PFSK-1 (cell line): Measurements from ENCODE around the gene SELP.

Experiments used
- FOXP2 ChIP-seq: optimal IDR thresholded peaks from 2 replicates; pipeline ENCODE3; 2011; ENCODE audit warnings: borderline replicate concordance, control low read depth, inconsistent platforms; ENCODE audit not compliant: insufficient read depth; ENCODE audit errors: extremely low read length, extremely low read depth
- POLR2AphosphoS5 ChIP-seq: IDR thresholded peaks from 2 replicates; pipeline ENCODE4 v1.6.1; 2012; ENCODE audit warnings: low read depth, mild to moderate bottlenecking, control low read depth, low read length, moderate library complexity
- REST ChIP-seq, 2 experiments: IDR thresholded peaks; 2 replicates each; pipeline versions ENCODE4 v1.6.1 to v1.8.0; 2011 to 2012; ENCODE audit warnings: low read depth in 2 of 2, low read length in 2 of 2, control low read depth in 1 of 2, inconsistent platforms in 1 of 2, mild to moderate bottlenecking in 1 of 2, moderate library complexity in 1 of 2; ENCODE audit not compliant: insufficient read depth in 1 of 2
- SIN3A ChIP-seq: IDR thresholded peaks from 2 replicates; pipeline ENCODE4 v1.6.1; 2012; ENCODE audit warnings: mild to moderate bottlenecking, low read length, moderate library complexity, borderline replicate concordance; ENCODE audit not compliant: insufficient read depth
- TAF1 ChIP-seq: IDR thresholded peaks from 2 replicates; pipeline ENCODE4 v1.6.1; 2012; ENCODE audit warnings: low read length, control low read depth, borderline replicate concordance; ENCODE audit not compliant: insufficient read depth

The SELP gene

DNA sequence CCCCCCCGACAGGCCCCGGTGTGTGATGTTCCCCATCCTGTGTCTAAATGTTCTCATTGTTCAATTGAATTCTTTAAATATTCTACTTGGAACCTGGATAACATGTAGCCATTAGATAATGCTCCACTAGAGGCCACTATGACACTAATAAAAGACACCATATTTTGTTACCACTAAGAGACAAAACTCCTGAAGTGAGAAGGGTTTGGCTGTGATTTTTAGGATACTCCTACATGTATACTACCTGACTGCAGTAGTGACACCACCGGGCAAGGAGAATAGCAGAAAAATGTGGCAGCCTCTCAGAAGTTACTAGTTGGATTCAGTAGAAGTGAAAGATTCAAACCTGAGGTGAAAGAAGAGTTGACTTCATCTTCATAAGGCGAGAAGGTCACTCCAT is 79.6 kb downstream of the SELP start:
- TF ChIP-seq REST (IDR thresholded peaks at IDR 0.05; ENCODE audit: insufficient read depth in 1 of 2, low read depth in 2 of 2, low read length in 2 of 2): no peak
- TF ChIP-seq POLR2AphosphoS5: no peak
- no peak for TF ChIP-seq FOXP2
- no peak for TF ChIP-seq TAF1
- TF ChIP-seq SIN3A: no peak

DNA sequence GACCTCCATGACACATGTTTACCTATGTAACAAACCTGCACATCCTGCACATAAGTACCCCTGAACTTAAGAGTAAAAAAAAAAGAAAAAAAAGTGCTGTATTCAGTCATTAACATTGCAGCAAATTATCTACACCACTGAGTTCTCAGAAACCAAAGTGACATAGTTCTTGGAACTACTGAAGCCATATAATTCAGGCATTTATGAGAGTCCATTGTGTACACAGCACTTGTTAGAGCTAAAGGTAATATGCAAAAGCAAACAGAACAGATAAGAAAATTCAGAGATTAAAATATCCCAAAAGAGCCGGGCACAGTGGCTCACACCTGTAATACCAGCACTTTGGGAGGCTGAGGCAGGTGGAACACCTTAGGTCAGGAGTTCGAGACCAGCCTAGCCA is 81.6 kb downstream of the SELP start:
- TF ChIP-seq REST (IDR thresholded peaks at IDR 0.05; ENCODE audit: insufficient read depth in 1 of 2, low read depth in 2 of 2, low read length in 2 of 2) (no peak), FOXP2 (no peak), TAF1 (no peak), POLR2AphosphoS5 (no peak), SIN3A (no peak)

DNA sequence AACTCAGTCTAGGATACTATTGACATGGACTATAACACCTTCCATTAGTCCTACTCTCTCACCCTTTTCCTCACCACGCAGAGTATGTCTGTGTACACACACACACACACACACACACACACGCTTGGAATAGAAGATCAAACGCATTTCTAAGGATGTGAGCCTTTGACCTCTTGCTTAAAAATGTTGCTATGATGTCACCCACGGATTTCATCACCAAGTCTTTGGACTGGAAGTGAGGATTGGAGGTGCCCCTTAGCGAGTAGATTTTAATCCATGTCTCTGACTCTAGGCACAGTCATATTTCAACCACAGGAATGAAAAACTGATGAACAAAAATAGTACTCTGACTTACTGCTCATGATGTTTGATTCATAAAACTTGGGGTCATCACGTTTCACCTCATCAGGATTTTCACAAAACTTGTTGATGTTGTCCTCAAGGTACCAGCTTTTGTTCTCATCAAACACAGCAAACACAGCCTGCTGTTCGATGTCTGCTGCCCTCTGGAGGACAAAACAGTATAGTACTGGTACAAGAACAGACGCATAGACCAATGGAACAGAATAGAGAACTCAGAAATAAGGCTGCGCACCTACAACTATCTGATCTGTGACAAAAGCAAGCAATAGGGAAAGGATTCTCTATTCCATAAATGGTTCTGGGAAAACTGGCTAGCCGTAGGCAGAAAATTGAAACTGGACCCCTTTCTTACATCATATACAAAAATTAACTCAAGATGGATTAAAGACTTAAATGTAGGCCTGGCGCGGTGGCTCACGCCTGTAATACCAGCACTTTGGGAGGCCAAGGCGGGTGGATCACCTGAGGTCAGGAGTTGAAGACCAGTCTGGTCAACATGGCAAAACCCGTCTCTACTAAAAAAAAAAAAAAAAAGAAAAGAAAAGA is 83.6 kb downstream of the SELP start:
- TF ChIP-seq TAF1: no peak
- no peak for TF ChIP-seq SIN3A
- TF ChIP-seq FOXP2: no peak
- no peak for TF ChIP-seq REST (IDR thresholded peaks at IDR 0.05; ENCODE audit: insufficient read depth in 1 of 2, low read depth in 2 of 2, low read length in 2 of 2)
- no peak for TF ChIP-seq POLR2AphosphoS5

- TF ChIP-seq FOXP2: no peak
- TF ChIP-seq TAF1: no peak
- no peak for TF ChIP-seq POLR2AphosphoS5
- no peak for TF ChIP-seq REST (IDR thresholded peaks at IDR 0.05; ENCODE audit: insufficient read depth in 1 of 2, low read depth in 2 of 2, low read length in 2 of 2)
- no peak for TF ChIP-seq SIN3A
Observed at GRCh38 chr1:169545472-169545871, 84.5 kb downstream of the SELP start.
